NCI-H2227 treated with DMSO at 0.1 percent for 48 hours (cell line): Measurements from ENCODE around the gene RPE65.
A peak's percentile ranks its signal among the peaks of the same experiment; 100 is the strongest.
"Not testable (repeated sequence)": the region's sequence is repeated elsewhere in the genome, so short reads cannot be mapped to it uniquely, and the experiment has no call there.

Experiments
- DNase-seq: peaks from one replicate; lab custom pipeline; 2025; lab: John Stamatoyannopoulos, UW

Gene RPE65

GRCh38 chr1:68449901-68450300 is at the start of gene RPE65:
TSS of gene RPE65 (minus strand) at chr1:68449954. CDS start at chr1:68449905, 49 bp downstream.
- DNase-seq: no peak

DNA sequence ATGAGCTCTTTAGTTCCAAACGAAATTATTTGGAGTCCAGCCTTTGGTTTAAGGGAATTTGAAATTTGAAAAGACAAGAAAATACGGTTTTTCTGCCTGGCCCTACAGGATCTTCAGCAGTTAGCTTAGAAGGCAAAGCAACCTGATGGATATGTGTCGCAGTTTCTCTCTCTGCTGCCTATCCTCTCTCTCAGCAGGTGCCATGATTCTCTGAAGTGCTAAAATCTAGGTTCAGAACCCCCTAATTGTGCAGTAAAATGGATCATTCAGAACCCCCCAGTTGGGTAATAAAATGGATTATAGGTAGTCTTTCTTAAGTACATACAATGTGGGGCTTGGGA is 47.6 kb upstream of the RPE65 start:
- DNase-seq: no peak

DNA sequence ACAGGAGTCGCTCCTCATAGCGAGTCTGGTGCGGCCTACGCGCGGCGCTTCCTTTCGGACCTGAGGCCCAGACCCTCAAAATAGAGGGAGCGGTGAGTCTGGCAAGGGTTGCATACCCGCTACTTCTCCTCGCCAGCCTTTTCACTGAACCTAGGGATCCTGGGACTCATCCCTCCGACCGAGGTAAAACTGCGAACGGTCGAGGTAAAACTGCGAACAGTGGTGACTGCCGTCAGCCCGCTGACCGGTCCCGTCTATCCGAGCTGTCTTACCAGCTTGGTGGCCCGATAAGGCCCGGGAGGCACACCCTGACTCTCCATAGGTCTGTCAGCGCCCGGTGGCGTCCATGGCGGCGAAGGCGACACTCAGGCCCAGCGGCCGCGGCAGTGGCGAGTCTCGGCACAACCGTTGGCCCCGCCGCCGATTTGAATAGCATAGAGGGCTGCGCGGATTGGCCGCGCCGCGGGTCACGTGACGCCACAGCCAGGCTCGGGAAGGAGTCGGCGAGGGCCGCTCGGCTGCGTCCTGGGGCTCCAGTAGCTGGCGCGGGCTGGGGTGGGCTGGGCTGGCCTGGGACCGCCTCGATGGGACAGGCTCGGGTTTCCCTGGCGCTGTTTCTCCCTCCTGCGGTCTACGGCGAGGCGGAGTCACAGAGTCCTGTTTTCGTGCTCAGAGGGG is 47.1 kb upstream of the RPE65 start, which contains the start of gene DEPDC1:
Gene DEPDC1, minus strand, starts transcription at position 403 of the 678 bp plus-strand sequence. Its CDS starts 83 bp downstream, at position 320.
- peak; percentile 95 for DNase-seq

DNA sequence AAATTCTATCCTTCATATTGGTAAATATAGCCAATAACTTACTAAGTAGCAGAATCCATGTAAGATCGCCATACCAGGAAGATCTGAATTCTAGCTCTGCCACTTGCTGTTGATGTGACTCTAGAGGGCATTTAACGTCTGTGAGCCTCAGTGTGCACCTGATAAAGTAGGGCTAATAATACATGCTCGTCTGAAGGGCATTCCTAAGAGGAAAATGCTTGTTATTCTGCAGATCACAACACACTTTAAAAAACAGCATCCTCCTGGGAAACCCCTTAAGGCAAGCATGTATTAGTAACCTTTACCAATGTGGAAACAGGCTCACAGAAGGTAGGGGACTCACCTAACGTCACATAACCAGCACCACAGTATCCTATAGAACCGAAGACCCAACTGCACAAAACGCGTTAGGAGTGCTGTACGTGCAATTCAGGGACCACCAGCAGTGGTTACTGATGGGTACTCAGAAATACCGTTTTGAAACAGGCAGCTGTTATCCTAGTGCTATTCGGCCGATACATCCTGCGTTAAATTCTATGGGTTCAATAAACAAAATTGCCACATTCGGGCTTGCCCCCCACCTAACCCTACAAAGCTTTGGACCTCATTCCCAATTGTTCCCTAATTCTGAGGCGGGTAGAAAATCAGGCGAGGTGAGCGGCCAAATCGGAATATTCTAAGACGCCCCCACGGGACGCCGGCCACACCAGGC is 46.4 kb upstream of the RPE65 start:
- no peak for DNase-seq

DNA sequence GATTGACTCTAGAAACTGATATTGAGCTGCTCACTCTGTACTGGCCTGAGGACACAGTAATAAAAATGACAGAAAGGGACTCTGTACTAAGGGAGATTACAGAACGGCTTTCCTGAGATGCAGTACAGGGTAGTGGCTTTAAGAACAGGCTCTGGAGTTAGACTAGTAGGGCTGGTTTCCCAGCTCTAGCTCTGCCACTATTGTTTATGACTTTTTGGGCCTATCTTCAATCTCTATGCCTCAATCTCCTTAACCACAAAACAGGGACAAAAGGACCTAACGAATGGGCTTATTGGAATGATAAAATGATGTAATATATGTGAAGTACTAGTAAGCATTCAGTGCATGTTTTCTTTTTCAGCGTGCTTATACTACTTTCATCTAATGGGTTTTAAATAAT is 45.8 kb upstream of the RPE65 start:
- no peak for DNase-seq

DNA sequence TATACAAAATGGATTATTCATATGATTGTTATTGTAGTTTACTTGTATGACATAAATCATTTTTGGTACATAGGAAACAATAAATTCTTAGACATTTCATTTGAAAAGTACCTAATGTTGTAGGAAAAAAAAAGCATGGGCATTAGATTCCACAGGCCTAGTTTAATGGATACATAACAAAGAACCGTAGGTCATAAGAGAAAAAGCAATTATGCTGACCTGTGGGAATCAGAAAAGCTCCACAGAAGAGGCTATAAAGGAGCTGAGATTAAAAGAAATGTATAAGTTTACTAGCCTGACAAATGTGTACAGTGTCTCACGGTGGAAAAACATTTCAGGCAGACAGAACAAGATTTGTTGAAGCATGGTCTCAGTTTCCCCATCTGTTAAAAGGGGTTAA is 43.4 kb upstream of the RPE65 start:
- no peak for DNase-seq

- not testable (repeated sequence) for DNase-seq
Measured at GRCh38 chr1:68492255-68492654, 42.5 kb upstream of the RPE65 start.

- no peak for DNase-seq
Measured at GRCh38 chr1:68490046-68490651, 40.4 kb upstream of the RPE65 start.

DNA sequence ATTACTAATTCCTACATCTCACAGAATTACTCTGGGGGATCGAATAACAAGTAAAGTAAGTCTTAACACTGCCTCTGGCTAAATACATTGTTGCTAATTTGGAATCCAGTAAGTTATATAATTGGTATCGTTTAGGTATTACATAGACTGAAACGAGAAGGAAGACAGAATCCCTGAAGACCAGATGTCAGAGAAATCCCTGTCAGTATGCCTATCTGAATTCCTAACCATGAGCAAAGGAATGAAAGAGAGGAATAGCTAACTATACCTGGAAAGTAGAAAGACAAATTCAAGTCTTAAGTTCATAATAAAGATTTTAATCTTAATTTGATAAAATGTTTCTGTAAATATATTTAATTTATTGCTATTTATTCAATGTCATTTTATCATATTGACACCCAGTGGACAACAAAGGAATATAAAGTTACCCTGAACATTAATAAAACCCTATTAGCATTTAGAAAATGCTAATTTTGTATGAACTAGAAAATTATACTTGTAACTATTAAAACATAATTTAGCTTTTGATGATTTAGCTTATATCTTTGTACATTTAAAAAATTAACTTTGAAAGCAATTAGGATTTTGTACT is 35.8 kb upstream of the RPE65 start:
- DNase-seq: no peak

DNA sequence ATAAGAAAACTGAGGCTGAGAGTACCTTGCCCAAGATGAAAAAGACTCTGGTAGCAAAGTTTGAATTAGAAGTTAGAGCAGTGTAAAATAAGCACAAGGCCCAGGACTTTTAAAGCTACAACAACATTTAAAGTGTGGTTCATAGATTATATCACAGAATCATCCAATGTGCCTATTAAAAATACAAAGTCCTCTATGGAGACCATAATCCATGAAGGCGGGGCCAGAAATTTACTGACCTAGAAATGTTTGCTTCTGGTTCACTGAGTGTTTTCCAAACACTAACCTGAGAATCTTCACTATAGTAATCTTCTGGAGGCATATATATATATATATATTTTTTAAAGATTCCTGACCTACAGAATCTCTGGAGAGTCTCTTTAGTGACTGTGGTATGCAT is 34.9 kb upstream of the RPE65 start:
- no peak for DNase-seq

GRCh38 chr1:68481041-68481440 is 31.3 kb upstream of the RPE65 start:
- DNase-seq: no peak

GRCh38 chr1:68479501-68479900 is 29.7 kb upstream of the RPE65 start:
- no peak for DNase-seq

GRCh38 chr1:68478662-68479061 is 28.9 kb upstream of the RPE65 start:
- no peak for DNase-seq

GRCh38 chr1:68476626-68477025 is 26.9 kb upstream of the RPE65 start:
- DNase-seq: not testable (repeated sequence)

DNA sequence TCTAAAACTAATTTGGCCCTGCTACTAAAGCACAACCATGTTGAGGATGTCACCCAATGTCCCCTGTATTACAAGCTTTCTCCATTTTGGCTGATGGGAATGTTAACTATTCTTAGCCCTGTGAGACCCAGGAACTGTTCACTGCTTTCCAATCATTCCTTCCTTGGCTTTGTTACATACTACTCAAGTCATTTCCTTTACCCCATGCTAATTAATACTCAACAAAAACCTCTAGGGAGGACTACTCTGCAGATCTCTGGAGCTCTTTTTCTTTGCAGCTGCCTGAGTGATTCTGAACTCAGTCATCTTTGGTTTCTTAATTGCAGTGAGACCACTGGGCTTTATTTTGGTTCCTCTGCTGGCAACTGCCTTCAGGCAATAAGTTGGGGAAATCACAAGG is 23.3 kb upstream of the RPE65 start:
- DNase-seq: no peak

- no peak for DNase-seq
Measured at GRCh38 chr1:68470388-68470970, 20.7 kb upstream of the RPE65 start.

DNA sequence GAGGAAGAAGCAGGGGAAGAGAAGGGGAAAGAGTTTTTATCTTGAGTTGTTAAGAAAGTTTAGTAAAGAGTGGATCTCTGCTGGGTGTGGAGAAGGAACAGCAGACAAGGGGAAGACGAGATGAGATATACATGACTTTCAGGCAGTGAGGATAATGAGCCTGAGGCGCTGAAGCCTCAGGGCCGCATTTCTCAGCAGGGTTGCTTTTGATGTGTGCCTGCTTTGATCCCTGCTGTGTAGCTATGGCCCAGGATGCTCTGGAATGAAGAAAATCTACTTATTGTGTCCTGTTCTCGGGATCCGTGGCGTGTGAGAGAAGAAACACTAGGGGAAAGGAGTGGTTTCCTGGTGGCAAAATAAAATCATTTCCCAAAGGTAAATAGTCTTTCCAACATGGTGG is 15.1 kb upstream of the RPE65 start:
- no peak for DNase-seq

DNA sequence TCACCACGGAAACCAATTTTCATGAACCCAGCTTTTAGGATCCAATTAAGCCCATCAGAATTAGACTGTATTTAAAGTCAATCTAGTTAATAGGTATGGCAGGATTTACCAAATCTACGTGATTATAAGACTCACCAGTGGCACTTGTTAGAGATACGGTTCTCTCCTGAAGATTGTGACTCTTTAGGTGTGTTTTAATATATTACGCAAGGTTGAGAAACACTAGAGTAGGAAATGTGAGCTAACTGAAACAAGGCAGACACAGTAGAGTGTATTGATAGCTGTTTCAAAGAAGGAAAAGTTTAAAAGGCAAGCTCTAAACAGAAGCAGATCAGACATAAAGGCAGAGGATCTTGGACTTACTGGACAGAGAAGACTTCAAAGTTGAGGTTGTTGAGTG is 11.2 kb upstream of the RPE65 start:
- no peak for DNase-seq

DNA sequence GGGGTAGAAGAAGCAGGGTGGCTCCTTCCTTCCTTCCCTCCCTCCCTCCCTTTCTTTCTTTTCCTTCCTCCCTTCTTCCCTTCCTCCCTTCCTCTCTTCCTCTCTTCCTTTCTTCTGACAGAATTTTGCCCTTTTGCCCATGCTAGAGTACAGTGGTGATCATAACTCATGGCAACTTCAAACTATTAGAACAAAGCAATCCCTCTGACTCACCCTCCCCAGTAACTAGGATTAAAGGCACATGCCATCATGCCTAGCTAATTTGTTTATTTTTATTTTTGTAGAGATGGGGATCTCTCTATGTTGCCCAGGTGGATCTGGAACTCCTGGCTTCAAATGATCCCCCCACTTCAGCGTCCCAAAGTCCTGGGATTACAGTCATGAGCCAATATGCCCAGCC is 10.0 kb upstream of the RPE65 start:
- no peak for DNase-seq

DNA sequence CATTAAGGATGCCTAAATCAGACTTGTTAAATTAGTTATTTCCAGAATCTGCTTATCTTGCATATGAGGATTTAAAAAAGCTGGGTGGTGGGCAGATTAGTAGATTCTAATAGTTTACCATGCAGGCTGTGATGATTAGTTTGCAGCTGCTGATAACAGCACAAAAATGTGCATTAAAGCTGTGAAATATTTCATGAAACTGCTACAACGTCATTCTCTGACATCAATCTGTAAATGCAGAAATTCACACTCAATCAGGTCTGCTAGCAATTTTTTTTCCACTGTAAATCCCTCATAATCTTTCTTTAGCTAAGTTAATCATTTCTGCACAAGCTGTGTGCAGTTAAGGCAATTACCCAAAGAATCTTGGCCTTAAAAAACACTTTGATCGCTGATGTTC is 9.3 kb upstream of the RPE65 start:
- no peak for DNase-seq

DNA sequence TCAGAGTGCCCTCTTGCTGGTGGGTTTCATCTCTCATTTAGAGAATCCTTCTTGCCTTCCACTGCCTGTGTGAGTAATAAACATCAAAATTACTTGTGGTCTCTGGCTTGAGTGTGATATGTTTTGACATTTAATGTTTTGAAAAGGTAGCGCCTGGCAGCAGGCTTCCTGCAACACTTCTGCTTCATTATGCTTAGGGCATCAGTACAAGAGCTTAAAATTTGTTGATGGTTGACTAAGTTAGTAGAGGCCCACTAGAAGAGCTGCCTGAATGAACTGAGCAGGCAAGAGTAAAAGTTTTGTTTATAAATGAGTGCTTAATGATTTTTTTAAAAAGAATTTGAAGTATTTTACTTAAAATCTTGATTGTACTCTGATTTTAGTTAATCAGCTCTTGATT is 6.4 kb upstream of the RPE65 start:
- DNase-seq: no peak

DNA sequence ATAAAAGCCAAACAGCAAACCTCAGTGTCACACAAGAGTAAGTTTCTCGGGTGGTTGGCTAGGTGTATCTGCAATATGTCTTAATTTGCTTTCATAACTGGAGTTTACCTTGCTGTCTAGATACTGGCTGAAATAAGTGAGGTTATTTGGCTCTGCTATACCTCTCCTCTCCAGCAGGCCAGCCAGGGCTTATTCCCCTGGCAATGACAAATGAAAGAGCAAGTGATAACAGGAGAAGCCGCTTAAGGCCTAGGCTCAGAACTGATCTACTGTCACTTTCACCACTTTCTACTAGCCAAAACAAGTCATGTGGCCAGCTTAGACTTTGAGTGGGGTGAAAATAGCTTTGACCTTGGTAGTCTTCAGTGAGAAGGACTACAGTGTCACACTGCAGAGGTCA is 4.8 kb upstream of the RPE65 start:
- DNase-seq: no peak
